Right lobe of liver (tissue), 6 donors: ENCODE results near the gene FGF4. TPM values are rescaled to one million over a fixed set of nuclear protein-coding genes. Genes with fewer than 3 reads are reported as not detected.
A peak's percentile ranks its signal among the peaks of the same experiment; 100 is the strongest.

ENCODE experiments used
- ATAC-seq, 4 donors: fragments of 200-7000 bp; cut with Tn5 transposase; one replicate each; pipeline ENCODE4 v1.9.1; 2020; ENCODE audit warnings: mild to moderate bottlenecking in 4 of 4, moderate library complexity in 4 of 4
- DNase-seq, 3 donors: peaks; one replicate each; pipeline ENCODE4 v3.0.0-alpha.2; 2020
- H3K27ac ChIP-seq, 3 donors: fragments of 200-600 bp; one replicate each; pipeline ENCODE4 v1.8.0; 2022
- H3K27me3 ChIP-seq, 2 donors: fragments of 200-600 bp; one replicate each; pipeline ENCODE4 v1.8.0; 2022
- H3K36me3 ChIP-seq, 4 donors: fragments of 200-600 bp; sonication (generic) in 1 of 4; one replicate each; pipeline versions ENCODE4 v1.5.1 to v1.8.0; 2017 to 2022; ENCODE audit warnings: control low read depth in 1 of 4
- H3K4me1 ChIP-seq, 4 donors: fragments of 200-600 bp; sonication (generic) in 1 of 4; one replicate each; pipeline versions ENCODE4 v1.5.1 to v1.8.0; 2017 to 2022; ENCODE audit warnings: control low read depth in 1 of 4
- H3K4me3 ChIP-seq, 3 donors: fragments of 200-600 bp; one replicate each; pipeline ENCODE4 v1.8.0; 2022
- H3K9me3 ChIP-seq, 4 donors: fragments of 200-600 bp; sonication (generic) in 1 of 4; one replicate each; pipeline versions ENCODE4 v1.5.1 to v1.8.0; 2017 to 2022; ENCODE audit warnings: control low read depth in 1 of 4
- POLR2A ChIP-seq: fragments of 450-650 bp; IDR thresholded peaks from one replicate; pipeline ENCODE4 v1.6.1; 2017; ENCODE audit warnings: antibody characterized with exemption, mild to moderate bottlenecking
- WGBS: methylation state at CpG from one replicate; pipeline ENCODE4 v1.1.6; 2018; ENCODE audit warnings: low coverage, low lambda C conversion rate; ENCODE audit not compliant: insufficient coverage; ENCODE audit errors: missing lambda C conversion rate; 5-methylcytosine and 5-hydroxymethylcytosine counted together
- intact Hi-C, 2 donors: fragments of 100-400 bp; cut with DNase I; formaldehyde crosslinking; loops; one replicate each; pipeline versions ENCODE4 v1.11.2 to v1.14.1; 2022
- total RNA-seq, 6 experiments: library from RNA; depleted of rRNA in 2 of 6; stranded (reverse); fragments of >200 nt in 2 of 6; fragmentation: NEBNext Ultra II Directional in 3 of 6; extraction: Animal tissue kit (Norgen Biotek cat#: 25700) in 3 of 6; gene quantifications; one replicate each; pipeline versions ENCODE4 v1.1.0 to v1.2.4, GENCODE V29; 2016 to 2023
- TF ChIP-seq, protein P1 (sequence below), 4 donors: fragments of 200-600 bp in 3 of 4; fragments of 450-650 bp in 1 of 4; IDR thresholded peaks; one replicate each; pipeline versions ENCODE4 v1.5.1 to v1.8.0; 2016 to 2022; ENCODE audit warnings: antibody characterized with exemption in 4 of 4, mild to moderate bottlenecking in 2 of 4
- donor health status: DM: no; HTN: yes; CAD: no.
- donor health status: DM: no; HTN: no; CAD: no.
- donor health status: DM: no; HTN: no; CAD: no.
- donor health status: DM: no; HTN: yes; CAD: no.
- donor health status: DM: no; HTN: yes; CAD: no.

The FGF4 gene
- total RNA-seq, 6 experiments from 2014 or later = not detected

DNA sequence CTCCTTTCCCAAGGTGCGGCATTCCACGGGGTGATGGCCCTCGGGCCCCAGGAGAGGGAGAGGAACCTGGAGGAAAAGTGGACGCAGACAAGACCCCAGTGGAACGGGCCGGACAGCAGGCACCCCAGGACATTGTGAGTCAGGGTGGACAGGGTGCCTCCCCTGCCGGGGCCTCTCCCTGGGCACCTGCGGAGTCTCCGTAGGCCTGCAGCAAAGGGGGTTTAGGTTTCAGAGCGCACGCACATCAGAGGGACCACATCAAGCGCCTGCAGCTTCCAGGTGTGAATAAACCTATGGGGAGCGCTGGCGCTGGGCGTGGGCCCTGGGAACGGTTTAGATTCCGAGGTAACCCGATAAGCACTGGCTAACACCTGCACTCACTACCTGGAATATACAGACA lies 48.7 kb downstream of the FGF4 start:
- Histone ChIP-seq H3K27ac (no peak overlapping the region), H3K27me3 (no peaks in the 10 kb centered on the region), H3K9me3 (no peaks in the 10 kb centered on the region), H3K4me1 (no peaks in the 10 kb centered on the region), H3K4me3 (no peak overlapping the region), H3K36me3 (no peaks in the 10 kb centered on the region)
- 26% methylated on average over 4 of the region's 18 CpGs for WGBS
- intact Hi-C loops = loop anchor here in 1 of 2 donors (10.0 kb wide), 1 partner anchor 158 kb away; no protein-coding TSS in a partner anchor
- TF ChIP-seq, protein P1, sequence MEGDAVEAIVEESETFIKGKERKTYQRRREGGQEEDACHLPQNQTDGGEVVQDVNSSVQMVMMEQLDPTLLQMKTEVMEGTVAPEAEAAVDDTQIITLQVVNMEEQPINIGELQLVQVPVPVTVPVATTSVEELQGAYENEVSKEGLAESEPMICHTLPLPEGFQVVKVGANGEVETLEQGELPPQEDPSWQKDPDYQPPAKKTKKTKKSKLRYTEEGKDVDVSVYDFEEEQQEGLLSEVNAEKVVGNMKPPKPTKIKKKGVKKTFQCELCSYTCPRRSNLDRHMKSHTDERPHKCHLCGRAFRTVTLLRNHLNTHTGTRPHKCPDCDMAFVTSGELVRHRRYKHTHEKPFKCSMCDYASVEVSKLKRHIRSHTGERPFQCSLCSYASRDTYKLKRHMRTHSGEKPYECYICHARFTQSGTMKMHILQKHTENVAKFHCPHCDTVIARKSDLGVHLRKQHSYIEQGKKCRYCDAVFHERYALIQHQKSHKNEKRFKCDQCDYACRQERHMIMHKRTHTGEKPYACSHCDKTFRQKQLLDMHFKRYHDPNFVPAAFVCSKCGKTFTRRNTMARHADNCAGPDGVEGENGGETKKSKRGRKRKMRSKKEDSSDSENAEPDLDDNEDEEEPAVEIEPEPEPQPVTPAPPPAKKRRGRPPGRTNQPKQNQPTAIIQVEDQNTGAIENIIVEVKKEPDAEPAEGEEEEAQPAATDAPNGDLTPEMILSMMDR (IDR thresholded peaks at IDR 0.05) = no peak
- DNase-seq (no peak), ATAC-seq (no peak)

DNA sequence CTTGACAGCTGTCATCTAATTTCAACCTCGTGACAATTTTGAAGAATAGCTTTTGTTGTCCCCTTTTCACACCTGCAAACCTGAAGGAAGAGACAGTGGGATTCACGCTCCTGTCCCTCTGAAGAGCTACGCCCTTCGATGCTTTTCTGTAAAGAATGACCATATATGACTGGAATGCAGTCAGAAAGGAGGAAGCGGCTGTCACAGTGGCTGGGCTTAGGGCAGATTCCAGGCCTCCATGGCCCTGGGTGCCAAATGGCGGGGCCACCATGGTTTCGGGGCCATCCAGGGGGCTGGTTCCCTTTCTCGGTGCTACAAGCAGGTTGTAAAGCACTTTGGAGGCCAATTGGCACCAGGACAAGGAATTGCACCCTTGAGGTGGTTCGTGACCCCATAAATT lies 49.1 kb downstream of the FGF4 start:
- Histone ChIP-seq H3K36me3 (no peaks in the 10 kb centered on the region), H3K4me1 (no peaks in the 10 kb centered on the region), H3K4me3 (no peak overlapping the region), H3K27ac (no peak overlapping the region), H3K27me3 (no peaks in the 10 kb centered on the region), H3K9me3 (no peaks in the 10 kb centered on the region)
- WGBS = 38% methylated on average over 4 of the region's 9 CpGs
- intact Hi-C loops = loop anchor here in 1 of 2 donors (10.0 kb wide), 1 partner anchor 159 kb away; no protein-coding TSS in a partner anchor
- no peak for TF ChIP-seq POLR2A
- TF ChIP-seq, protein P1 (IDR thresholded peaks at IDR 0.05) = no peak
- ATAC-seq (no peak), DNase-seq (no peak)

DNA sequence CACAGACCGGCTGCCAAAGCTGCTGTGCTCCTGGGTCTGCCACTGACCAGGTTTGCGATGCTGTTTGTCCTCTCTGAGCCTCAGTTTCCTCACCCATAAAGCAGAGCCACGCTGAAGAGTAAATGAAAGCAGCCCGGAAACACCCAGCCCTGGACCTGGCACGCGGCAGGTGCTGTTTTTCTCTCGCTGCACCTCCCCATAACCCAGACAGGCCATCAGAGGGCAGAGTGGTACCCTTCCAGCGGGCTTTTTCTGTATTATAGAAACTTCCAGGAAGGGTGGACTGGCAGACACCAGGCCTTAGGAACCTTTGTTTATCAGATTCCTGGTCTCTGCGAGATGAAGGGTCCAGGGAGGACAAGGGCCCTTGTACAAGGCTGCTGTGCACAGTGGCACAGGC lies 53.4 kb downstream of the FGF4 start:
- Histone ChIP-seq H3K27ac (no peak overlapping the region), H3K4me1 (no peaks in the 10 kb centered on the region), H3K4me3 (no peak overlapping the region), H3K36me3 (no peaks in the 10 kb centered on the region), H3K27me3 (no peaks in the 10 kb centered on the region), H3K9me3 (no peaks in the 10 kb centered on the region)
- peak; percentile 45 to 90 (median 76) for ATAC-seq
- WGBS = 10% methylated on average over 7 of the region's 9 CpGs
- intact Hi-C loops = loop anchor here in 1 of 2 donors (10.0 kb wide), 1 partner anchor 163 kb away; no protein-coding TSS in a partner anchor
- DNase-seq = no peak
- TF ChIP-seq, protein P1 (IDR thresholded peaks at IDR 0.05) = peak; percentile 28 to 54 (median 41)
- no peak for TF ChIP-seq POLR2A

DNA sequence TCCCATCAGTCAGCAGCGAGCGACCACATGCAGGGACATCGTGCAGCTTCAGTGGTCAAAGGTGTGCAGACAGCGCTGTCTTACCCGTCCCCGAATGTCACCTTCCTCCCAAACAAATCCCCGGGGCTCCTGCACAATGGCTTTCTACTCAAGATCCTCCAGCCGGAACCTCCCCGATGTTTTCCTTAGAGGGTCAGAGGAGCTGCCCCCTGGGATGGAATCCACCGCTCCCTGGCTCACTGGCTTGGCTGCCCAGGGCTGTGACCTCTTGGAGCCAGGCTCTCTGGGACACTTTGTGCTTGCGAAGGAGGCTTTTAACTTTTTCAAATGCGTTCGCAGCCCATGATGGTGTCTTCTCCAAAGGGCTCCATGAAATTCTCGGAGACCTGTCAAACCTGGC lies 54.0 kb downstream of the FGF4 start:
- Histone ChIP-seq H3K36me3 (no peaks in the 10 kb centered on the region), H3K4me3 (no peak overlapping the region), H3K9me3 (no peaks in the 10 kb centered on the region), H3K4me1 (no peaks in the 10 kb centered on the region), H3K27me3 (no peaks in the 10 kb centered on the region), H3K27ac (no peak overlapping the region)
- ATAC-seq = no peak
- 40% methylated on average over 10 of the region's 14 CpGs for WGBS
- TF ChIP-seq, protein P1 (IDR thresholded peaks at IDR 0.05) = no peak
- no peak for TF ChIP-seq POLR2A
- DNase-seq = no peak
- intact Hi-C loops = loop anchor here in 1 of 2 donors (10.0 kb wide), 1 partner anchor 164 kb away; no protein-coding TSS in a partner anchor

Other genes starting within 250 kb of the FGF4 start
- 100 to 1,000 TPM in 3 of 6 experiments, 10 to 100 TPM in 3; 67.0 to 283 (median 94.1) TPM for gene CCND1, start 134.2 kb downstream of the FGF4 start, total RNA-seq
- 1 to 10 TPM; 4.1 to 7.9 (median 5.6) TPM for gene LTO1, start 100.0 kb downstream of the FGF4 start, total RNA-seq
- under 1 TPM in 1 of 6 experiments, not detected in 5; 0.18 TPM for gene FGF19, start 71.3 kb downstream of the FGF4 start, total RNA-seq
- not detected for gene FGF3, start 44.1 kb upstream of the FGF4 start, total RNA-seq